OCI-LY1 (cell line): ENCODE data around the gene GRK5.

Experiments
- EZH2 ChIP-seq: fragments of 200-600 bp; sonication (generic), shearing (Covaris generic); IDR thresholded peaks from 2 replicates; pipeline ENCODE4 v1.8.0; 2017; ENCODE audit warnings: borderline replicate concordance, mixed run types, mild to moderate bottlenecking, antibody characterized with exemption, low read length, moderate library complexity, mixed read lengths
- TF ChIP-seq, protein P1 (sequence below): fragments of 200-600 bp; sonication (generic), shearing (Covaris generic); IDR thresholded peaks from 2 replicates; pipeline ENCODE4 v1.5.1; 2017; ENCODE audit warnings: mild to moderate bottlenecking, antibody characterized with exemption, low read length, moderate library complexity, mixed read lengths

DNA sequence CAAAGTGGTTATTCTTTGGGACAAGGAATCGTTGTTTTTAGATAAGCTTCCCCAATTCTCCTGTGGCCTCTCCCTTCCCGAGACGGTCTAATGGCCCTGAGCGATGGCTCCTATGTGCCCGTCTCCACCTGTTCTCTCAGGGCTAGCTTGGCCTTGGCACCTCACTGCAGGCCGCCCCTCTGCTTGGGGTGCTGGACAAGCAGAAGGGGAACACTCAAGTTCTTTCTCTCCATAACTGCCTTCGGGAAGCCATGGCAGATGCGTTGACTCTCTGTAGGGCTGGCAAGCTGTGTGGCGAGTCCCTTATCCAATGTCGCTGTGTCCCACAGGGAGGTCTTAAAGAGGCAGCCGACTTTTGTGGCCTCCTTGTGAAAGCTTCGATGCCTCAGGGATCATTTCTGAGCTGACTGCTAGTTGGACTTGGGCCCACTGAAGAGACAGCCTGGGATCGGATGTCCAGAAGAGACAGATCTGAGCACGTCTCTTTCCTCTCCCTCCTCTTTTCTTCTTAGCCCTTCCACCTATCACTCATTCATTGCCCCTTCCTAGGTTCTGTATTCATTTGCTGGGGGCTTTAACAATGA lies 70.8 kb downstream of the GRK5 start:
- TF ChIP-seq, protein P1, sequence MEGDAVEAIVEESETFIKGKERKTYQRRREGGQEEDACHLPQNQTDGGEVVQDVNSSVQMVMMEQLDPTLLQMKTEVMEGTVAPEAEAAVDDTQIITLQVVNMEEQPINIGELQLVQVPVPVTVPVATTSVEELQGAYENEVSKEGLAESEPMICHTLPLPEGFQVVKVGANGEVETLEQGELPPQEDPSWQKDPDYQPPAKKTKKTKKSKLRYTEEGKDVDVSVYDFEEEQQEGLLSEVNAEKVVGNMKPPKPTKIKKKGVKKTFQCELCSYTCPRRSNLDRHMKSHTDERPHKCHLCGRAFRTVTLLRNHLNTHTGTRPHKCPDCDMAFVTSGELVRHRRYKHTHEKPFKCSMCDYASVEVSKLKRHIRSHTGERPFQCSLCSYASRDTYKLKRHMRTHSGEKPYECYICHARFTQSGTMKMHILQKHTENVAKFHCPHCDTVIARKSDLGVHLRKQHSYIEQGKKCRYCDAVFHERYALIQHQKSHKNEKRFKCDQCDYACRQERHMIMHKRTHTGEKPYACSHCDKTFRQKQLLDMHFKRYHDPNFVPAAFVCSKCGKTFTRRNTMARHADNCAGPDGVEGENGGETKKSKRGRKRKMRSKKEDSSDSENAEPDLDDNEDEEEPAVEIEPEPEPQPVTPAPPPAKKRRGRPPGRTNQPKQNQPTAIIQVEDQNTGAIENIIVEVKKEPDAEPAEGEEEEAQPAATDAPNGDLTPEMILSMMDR: no peak
- no peak for TF ChIP-seq EZH2
